SU-DHL-6 (cell line): ENCODE results near the gene ODAM.

Source experiments
- EZH2phosphoT487 ChIP-seq: fragments of 200-600 bp; sonication (generic), shearing (Covaris generic); conservative IDR thresholded peaks from 2 replicates; pipeline ENCODE4 v1.6.1; 2018; ENCODE audit warnings: mild to moderate bottlenecking, antibody characterized with exemption, low read length, moderate library complexity, mixed read lengths
- TF ChIP-seq, protein P1 (sequence below): fragments of 200-600 bp; sonication (generic); IDR thresholded peaks from one replicate; pipeline ENCODE4 v1.5.1; 2017; ENCODE audit warnings: antibody characterized with exemption, mild to moderate bottlenecking, low read length, moderate library complexity; ENCODE audit not compliant: insufficient read depth, poor library complexity, severe bottlenecking

DNA sequence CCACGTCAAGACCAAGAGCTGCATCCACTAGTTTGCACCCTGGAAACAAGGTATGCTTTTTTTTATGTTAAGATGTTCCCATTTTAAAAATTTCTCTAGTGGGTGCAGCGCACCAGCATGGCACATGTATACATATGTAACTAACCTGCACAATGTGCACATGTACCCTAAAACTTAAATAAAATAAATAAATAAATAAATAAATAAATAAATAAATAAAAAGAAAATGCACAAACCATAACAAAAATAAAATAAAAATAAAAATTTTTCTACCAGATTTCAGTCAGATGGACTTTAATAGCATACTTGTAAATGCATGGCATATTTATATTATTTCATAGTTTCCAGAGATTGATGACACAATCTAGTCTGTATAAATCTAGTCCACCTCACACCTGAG, 43.4 kb upstream of the ODAM start:
- TF ChIP-seq, protein P1, sequence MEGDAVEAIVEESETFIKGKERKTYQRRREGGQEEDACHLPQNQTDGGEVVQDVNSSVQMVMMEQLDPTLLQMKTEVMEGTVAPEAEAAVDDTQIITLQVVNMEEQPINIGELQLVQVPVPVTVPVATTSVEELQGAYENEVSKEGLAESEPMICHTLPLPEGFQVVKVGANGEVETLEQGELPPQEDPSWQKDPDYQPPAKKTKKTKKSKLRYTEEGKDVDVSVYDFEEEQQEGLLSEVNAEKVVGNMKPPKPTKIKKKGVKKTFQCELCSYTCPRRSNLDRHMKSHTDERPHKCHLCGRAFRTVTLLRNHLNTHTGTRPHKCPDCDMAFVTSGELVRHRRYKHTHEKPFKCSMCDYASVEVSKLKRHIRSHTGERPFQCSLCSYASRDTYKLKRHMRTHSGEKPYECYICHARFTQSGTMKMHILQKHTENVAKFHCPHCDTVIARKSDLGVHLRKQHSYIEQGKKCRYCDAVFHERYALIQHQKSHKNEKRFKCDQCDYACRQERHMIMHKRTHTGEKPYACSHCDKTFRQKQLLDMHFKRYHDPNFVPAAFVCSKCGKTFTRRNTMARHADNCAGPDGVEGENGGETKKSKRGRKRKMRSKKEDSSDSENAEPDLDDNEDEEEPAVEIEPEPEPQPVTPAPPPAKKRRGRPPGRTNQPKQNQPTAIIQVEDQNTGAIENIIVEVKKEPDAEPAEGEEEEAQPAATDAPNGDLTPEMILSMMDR = no peak
- TF ChIP-seq EZH2phosphoT487 = no peak
